HG03575 (cell line): ENCODE measurements around the gene COPS6.

Experiments used
- ATAC-seq: cut with Tn5 transposase; IDR thresholded peaks from one replicate; pipeline ENCODE4 v1.9.1; 2021; ENCODE audit not compliant: unreplicated experiment, insufficient number of reproducible peaks, low FRiP score; ENCODE audit errors: extremely low read depth

Gene COPS6

DNA sequence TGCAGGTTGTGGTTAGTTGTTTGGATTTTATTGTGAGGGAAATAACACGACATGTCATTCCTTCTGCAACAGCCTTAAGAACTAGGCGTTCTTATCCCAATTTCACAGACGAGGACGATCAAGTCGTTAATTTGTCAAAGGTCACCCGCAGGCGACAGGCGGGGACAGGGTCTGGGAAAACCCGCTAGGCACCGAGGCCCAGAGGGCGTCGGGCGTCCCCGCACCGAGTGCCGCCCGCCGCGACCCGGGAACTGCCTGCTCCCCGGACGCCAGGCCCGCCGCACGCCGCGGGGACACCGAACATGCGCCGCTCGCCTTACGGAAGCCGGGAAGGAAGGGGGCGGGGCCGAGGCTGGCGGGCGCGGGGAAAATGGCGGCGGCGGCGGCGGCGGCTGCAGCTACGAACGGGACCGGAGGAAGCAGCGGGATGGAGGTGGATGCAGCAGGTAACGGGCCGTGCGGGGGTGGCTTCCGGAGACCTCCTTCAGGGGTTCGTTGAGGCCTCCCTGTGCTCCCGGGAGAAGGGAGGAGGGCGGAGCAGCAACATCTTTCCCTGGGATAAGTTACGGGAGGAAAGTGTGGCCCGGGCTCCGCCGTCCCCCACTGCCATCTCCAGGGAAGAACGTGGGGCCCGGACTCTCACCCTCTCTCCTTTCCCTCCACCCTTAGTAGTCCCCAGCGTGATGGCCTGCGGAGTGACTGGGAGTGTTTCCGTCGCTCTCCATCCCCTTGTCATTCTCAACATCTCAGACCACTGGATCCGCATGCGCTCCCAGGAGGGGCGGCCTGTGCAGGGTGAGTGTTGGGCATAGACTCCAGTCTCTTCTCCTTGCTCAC lies at the start of gene COPS6:
Gene COPS6, plus strand, starts transcription at position 349 of the 837 bp plus-strand sequence. Its CDS starts 22 bp downstream, at position 371.
- ATAC-seq = no peak

DNA sequence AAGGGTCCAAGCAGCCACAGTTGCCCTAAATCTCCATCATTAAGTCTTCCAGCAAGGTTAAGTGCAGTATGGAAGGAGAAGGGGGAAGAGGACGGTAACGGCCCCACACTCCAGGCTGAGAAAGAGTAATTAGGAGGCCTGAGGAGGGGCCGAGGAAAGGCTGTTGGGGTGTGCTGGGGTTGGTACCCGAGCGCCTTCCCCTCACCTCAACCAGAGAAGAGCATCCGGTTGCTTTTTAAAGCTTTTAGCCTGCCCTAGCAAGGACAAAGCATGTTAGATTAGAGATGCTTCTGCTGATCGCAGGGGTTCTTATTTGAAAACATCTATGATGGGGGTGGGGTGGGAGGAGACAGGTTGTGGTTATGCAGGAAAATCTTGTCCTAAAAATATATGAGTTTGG lies 48.2 kb upstream of the COPS6 start:
- ATAC-seq = no peak

DNA sequence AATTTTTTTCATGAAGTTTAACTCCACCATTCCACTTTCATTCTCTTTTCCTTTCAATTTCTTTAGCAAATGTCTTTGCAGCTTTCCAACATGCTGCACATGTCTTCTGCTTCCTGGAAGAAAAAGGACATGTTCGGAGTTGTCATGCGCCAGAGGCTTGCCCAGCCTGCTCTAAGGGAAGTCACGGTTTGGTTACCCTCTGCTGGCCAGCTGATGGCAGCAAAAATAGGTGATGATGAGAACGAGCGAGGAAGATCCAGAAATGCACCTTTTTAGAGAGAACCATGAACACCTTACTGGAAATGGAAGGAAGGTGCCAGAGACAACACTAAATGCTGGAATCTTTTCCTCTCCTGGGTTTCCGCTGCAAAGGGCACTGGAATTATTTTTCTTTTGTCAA lies 44.1 kb upstream of the COPS6 start:
- no peak for ATAC-seq

DNA sequence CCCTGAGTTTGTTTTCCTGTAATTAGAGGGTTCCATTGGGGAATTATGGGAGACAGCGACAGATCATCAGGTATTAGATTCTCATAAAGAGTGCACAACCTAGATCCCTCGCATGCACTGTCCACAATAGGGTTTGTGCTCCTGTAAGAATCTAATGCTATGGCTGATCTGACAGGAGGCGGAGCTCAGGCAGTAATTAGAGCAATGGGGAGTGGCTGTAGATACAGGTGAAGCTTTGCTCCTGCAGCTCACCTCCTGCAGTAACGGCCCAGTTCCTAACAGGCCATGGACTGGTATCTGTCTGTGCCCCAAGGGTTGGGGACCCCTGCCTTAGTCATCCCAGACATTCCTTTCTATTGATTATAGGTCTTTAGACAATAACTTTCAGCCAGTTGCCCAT lies 40.1 kb upstream of the COPS6 start:
- ATAC-seq = no peak

DNA sequence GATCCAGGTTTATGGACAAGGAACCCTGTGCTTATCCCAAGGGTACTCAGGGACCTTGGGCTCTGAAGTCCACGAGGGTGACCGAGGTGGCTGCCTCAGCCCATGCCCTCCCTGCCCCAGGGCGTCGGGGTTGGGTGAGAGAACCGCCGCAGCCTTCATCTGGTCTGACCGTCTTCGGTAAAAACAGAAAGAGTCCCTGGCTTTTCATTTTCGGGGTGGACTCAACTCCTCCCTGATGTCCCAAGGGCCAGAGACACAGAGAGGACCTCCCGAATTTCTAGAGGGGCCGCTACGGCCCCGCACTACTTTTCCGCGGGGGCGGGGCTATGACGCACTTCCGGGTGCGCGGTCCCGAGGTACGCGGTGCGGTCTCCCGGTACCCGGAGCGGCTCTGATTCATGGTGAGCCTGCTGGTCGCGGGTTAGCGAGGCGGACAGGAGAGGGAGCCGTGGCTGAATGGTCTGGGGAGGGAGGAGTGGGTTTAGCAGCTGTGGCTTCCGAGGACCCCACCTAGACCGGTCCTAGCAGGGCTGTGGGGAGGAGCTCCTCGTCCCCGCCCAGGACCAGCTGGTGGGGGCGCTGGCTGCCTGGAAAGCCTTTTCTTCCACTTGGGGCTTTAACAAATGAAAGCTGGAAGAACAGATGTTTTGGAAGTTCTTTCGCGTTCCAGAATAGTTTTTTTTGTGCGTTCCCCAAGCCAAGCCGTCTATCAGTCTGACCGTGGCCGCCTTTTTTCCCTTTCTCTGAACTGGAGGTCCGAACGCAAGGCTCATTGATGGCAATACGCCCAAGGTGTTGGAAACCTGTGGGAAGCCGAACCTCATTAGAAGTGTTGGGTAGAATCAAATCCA lies 39.1 kb upstream of the COPS6 start, which contains the start of gene ZSCAN21:
Gene ZSCAN21, plus strand, starts transcription at position 334 of the 851 bp plus-strand sequence. CDS start 7,233 bp downstream, outside the sequence.
- no peak for ATAC-seq

DNA sequence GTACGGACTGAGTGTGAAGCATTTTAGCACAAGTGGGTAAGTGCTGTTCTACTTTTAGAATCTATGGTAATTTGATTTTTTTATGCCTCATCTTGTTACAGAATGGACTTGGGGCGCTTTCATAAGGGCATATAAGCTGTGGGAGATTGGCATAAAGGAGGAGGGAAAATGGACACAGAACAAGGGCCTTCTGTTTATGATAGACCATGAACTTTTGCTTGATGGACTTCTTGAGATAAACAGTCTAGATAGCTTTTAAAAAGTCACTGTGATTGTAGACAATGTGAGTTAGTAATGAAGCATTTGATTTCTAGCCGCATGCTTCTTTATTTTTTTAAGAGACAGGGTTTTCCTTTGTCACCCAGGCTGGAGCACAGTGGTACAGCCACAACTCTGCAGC lies 37.2 kb upstream of the COPS6 start:
- ATAC-seq = no peak

DNA sequence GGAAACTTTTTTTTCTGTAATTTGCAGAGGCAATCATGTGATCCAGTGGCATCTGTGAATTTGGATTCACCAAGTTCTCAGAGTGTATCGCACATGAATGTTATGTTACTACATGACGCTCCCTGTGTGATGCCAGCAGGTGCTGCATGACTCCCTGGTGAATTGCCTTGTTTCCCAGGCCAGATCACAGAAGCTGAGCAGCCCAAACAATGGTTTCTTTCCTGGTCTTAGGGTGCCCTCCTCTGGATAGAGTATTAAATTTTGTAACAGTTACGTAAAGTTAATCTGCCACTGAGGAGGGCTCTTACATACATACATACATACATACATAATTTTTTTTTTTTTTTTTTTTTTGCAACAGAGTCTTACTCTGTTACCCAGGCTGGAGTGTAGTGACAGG lies 35.6 kb upstream of the COPS6 start:
- no peak for ATAC-seq

DNA sequence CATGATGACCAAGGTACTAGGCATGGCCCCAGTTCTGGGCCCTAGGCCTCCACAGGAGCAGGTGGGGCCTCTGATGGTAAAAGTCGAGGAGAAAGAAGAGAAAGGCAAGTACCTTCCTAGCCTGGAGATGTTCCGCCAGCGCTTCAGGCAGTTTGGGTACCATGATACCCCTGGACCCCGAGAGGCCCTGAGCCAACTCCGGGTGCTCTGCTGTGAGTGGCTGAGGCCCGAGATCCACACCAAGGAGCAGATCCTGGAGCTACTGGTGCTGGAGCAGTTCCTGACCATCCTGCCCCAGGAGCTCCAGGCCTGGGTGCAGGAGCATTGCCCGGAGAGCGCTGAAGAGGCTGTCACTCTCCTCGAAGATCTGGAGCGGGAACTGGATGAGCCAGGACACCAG lies 31.8 kb upstream of the COPS6 start:
- no peak for ATAC-seq

DNA sequence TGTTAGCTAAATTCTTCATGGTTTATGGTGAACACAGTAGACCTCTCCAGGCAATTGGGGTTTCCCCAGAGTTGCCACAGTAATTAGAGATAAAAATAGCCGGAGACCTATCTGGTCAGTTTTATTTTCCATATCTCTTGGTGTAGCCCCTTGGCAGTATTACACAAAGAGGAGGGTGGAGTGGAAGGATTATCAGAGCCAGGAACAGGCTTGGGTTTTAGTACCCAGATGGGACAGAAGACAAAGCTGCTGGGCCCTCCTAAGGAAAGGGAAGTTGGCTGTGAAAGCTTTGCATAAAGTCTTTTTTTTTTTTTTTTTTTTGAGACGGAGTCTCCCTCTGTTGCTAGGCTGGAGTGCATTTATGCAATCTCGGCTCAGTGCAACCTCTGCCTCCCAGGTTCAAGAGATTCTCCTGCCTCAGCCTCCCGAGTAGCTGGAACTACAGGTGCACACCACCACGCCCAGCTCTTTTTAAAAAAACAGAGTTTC lies 29.5 kb upstream of the COPS6 start:
- no peak for ATAC-seq

DNA sequence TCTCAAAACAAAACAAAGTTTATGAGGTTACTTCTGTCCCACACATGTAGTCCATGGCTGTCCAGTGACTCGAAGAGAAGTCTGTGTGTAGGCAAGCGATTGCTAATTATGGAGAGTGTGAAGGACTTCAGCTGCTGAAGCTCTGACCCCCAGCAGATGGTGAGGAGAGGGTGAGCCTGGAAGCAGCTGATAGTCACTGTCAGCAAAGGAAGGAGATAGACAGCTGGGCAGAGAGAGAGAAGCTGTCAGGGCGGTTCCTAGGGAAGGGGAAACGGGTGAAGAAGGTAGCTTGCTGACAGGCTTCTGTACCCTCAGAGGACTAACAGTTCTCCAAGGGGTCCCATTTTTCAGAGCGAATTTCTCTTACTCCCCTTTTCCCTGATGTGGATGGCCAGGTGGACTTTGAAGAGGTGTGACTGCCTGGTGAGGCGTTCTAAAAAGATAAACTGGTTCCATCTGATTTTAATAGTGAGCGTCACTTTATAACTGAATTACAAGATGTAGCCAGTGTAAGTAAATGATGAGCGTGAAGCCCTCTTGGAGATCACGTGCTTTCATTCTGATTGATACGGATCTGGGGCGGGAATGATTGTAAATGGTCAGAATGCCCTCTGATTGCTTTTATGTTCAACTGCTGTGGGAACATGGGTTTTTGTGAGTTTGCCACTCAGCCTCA lies 27.1 kb upstream of the COPS6 start:
- no peak for ATAC-seq

DNA sequence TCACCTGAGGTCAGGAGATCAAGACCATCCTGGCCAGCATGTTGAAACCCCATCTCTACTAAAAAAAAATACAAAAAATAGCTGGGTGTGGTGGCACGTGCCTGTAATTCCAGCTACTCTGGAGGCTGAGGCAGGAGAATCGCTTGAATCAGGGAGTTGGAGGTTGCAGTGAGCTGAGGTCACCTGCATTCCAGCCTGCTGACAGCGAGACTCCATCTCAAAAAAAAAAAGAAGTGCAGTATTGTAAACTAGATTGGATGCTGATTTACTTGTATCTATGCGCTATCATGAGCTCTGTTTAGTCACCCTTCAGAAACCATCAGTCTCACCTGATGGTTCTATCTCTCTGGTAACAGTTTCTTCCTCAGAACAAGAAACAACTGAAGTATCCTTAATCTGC lies 25.4 kb upstream of the COPS6 start:
- no peak for ATAC-seq

DNA sequence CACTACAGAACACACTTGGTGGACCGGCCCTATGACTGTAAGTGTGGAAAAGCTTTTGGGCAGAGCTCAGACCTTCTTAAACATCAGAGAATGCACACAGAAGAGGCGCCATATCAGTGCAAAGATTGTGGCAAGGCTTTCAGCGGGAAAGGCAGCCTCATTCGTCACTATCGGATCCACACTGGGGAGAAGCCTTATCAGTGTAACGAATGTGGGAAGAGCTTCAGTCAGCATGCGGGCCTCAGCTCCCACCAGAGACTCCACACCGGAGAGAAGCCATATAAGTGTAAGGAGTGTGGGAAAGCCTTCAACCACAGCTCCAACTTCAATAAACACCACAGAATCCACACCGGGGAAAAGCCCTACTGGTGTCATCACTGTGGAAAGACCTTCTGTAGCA lies 24.6 kb upstream of the COPS6 start:
- no peak for ATAC-seq

DNA sequence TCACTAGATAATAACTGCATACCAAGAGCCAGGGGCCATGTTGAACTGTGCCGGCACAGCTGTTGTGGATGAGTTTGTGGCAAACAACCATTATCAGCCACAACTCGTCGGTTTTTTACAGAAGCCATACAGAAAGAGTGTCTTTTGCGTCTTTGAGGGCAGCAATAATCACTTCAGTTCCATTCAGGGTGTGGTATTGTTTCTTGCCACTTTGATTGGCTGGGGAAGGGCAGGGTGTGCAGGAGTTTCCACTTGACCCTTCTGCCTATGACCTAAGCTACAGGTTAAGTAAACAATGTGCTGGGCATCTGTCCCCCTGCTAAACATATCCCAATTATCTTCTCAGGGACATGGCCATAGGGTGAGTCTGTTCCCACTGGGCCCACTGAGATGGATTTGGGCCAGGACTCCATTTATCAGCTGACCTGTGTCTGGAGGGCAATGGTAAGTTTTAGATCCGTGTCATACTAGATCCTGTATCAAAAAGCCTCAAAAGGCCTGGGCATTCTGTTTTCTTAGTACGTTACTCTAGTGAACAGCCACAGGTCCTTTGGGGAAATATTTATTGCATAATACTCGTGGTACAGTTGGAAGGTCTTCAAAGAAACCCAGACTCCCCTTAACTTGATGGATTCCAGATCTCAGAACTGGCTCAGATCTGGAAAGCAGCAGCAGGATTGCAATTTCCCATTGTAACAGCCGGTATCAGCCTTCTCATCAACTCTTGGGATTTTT lies 23.1 kb upstream of the COPS6 start:
- ATAC-seq = no peak

DNA sequence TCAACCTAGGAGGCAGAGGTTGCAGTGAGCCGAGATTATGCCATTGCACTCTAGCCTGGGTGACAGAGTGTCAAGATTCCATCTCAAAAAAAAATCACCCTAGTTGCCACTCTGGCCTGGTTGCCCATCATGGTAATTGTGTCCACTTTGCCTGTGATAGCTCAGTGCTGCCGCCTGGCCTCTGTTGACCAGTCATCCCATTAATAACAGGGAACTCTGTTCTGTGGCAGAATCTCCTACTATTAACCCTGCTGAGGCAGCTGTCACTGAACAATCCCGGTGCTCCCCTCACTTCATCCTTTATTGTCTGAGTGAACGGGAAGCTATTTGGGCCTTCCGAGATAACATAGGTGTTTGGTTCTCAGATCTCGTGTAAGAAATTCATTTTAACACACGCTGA lies 21.8 kb upstream of the COPS6 start:
- ATAC-seq = no peak

DNA sequence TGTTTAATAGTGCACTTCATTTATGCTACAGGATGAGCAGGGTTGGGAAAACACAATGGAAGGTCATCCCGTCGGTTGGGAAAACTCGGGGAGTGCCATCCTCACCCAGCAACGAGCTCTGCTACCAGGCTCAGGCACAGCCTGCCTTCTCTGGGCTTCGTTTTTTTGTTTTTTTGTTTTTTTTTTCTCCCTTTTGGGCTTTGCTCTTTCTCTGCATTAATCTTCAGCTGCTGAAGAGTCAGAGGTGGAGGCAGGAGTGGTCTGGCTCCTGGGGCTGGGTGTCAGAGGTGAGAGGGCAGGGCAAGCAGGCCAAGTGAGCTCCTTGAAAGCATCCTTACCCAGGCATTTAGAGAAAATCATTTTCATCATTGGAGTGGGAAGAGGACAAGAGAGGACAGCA lies 18.8 kb upstream of the COPS6 start:
- no peak for ATAC-seq

DNA sequence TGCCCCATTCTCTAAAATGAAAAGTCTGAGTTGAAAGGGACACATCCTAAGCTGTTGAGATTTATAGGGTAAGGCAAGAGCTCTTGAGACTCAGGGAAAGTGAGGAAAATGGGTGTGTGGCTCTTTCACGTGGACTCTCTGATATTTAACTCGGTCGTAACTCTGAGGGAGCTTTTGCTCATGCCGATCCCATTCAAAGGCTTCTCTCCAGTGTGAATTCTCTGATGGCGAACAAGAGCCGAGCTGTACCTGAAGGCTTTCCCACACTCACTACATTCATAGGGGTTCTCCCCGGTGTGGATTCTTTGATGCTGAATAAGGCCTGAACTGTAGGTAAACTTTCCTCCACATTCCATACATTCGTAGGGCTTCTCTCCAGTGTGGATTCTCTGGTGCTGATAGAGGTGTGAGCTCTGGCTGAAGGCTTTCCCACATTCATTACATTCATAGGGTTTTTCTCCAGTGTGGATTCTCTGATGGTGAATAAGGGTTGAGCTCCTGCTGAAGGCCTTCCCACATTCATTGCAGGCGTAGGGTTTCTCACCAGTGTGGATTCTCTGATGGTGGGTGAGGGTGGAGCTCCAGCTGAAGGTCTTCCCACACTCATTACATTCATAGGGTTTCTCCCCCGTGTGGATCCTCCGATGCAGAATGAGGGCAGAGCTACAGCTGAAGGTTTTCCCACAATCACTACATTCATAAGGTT lies 17.6 kb upstream of the COPS6 start:
- no peak for ATAC-seq

DNA sequence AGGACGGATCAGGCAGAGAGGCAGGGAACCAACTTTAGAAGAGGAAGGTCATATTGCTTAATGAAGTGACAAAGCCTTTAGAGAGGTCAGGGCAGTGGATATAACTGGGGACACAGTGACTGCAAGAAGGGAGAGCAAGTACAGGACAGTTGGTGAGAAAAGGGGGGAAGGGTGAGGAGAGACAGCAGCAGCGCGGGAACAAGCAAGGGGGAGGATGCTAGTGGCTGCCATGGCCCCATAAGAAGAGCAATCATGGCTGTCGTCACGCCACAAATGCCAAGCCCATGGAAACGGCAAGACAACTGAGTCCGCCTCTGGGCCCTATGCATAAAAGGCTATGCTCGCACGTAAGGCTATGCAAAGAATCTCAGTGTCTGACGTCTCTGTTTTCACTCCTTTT lies 16.3 kb upstream of the COPS6 start:
- no peak for ATAC-seq

DNA sequence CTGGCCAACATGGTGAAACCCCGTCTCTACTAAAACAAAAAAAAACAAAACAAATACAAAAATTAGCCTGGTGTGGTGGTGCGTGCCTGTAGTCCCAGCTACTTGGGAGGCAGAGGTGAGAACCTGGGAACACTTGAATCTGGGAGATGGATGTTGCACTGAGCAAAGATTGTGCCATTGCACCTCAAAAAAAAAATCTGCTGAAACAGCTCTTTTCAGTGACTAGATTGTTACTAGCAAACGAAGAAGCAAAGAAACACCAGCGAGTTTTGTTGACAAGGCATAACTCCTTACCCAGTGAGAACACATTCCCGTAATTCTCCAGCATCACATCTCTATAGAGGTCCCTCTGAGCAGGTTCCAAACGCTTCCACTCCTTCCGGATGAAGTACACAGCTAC lies 13.9 kb upstream of the COPS6 start:
- no peak for ATAC-seq
